Kidney epithelial cell (primary cell): ENCODE results near the gene RIMBP2. TPM values are rescaled to one million over a fixed set of nuclear protein-coding genes. Genes with fewer than 3 reads are reported as not detected.

Source experiments
- DNase-seq: peaks from one replicate; pipeline ENCODE4 v3.0.0-alpha.2; 2010; ENCODE audit warnings: low read depth
- H3K27me3 ChIP-seq: 2 replicates; pipeline ENCODE4 v1.6.0; 2011; ENCODE audit warnings: low read length; ENCODE audit not compliant: control insufficient read depth, insufficient read depth
- H3K36me3 ChIP-seq: 2 replicates; pipeline ENCODE4 v1.5.1; 2011; ENCODE audit warnings: low read length; ENCODE audit not compliant: control insufficient read depth, insufficient read depth
- H3K4me3 ChIP-seq: 2 replicates; pipeline ENCODE4 v1.5.1; 2011; ENCODE audit warnings: low read depth, mild to moderate bottlenecking, control low read depth, low read length
- CTCF ChIP-seq: IDR thresholded peaks from 2 replicates; pipeline ENCODE4 v1.5.1; 2011; ENCODE audit warnings: mild to moderate bottlenecking, moderate library complexity, low read length, control low read depth, inconsistent platforms; ENCODE audit not compliant: insufficient read depth, poor library complexity, severe bottlenecking
- total RNA-seq: library from RNA; depleted of rRNA; stranded (reverse); fragments of >200 nt; gene quantifications from 2 replicates; pipeline ENCODE4 v1.2.3, GENCODE V29; 2015

RIMBP2 gene
- total RNA-seq, 1 donor from 2014 or later, result 0.50 TPM

- H3K36me3 ChIP-seq, result no peaks in the 10 kb centered on the region
- no peak for DNase-seq
- no peak for TF ChIP-seq CTCF
- H3K4me3 ChIP-seq, result no peak overlapping the region
- H3K27me3 ChIP-seq, result no peaks in the 10 kb centered on the region
Observed at GRCh38 chr12:130428116-130428515, 288.0 kb downstream of the RIMBP2 start.

- no peaks in the 10 kb centered on the region for H3K27me3 ChIP-seq
- TF ChIP-seq CTCF, result no peak
- DNase-seq, result no peak
Observed at GRCh38 chr12:130427381-130427887, 288.7 kb downstream of the RIMBP2 start.

GRCh38 chr12:130425698-130426245, 290.3 kb downstream of the RIMBP2 start:
- no peak for DNase-seq
- Histone ChIP-seq H3K4me3 (no peak overlapping the region), H3K27me3 (no peaks in the 10 kb centered on the region), H3K36me3 (no peaks in the 10 kb centered on the region)
- TF ChIP-seq CTCF, result no peak

More at GRCh38 chr12:130427381-130427887, 288.7 kb downstream of the RIMBP2 start:
- no peaks in the 10 kb centered on the region for H3K36me3 ChIP-seq
- H3K4me3 ChIP-seq, result no peak overlapping the region

GRCh38 chr12:130424858-130425697, 291.0 kb downstream of the RIMBP2 start:
- DNase-seq, result no peak

GRCh38 chr12:130423991-130424857, 291.9 kb downstream of the RIMBP2 start:
- Histone ChIP-seq H3K27me3 (no peaks in the 10 kb centered on the region), H3K36me3 (no peaks in the 10 kb centered on the region), H3K4me3 (no peak overlapping the region)
- no peak for TF ChIP-seq CTCF
- DNase-seq, result no peak

More at GRCh38 chr12:130424858-130425697, 291.0 kb downstream of the RIMBP2 start:
- H3K27me3 ChIP-seq, result no peaks in the 10 kb centered on the region
- no peak overlapping the region for H3K4me3 ChIP-seq
- TF ChIP-seq CTCF, result no peak
- no peaks in the 10 kb centered on the region for H3K36me3 ChIP-seq
